HepG2 (cell line): ENCODE data around the gene GTF2H2.
"Not testable (repeated sequence)": the region's sequence is repeated elsewhere in the genome, so short reads cannot be mapped to it uniquely, and the experiment has no call there.

Experiments used
- BRD4 ChIP-seq: sonication (generic); formaldehyde crosslinking; IDR thresholded peaks from 2 replicates; pipeline ENCODE4 v1.4.0; 2020; ENCODE audit warnings: missing genetic modification reagents
- CTCF ChIP-seq: sonication (generic); formaldehyde crosslinking; IDR thresholded peaks from 2 replicates; pipeline ENCODE4 v1.5.0; 2020; ENCODE audit warnings: mild to moderate bottlenecking, missing genetic modification reagents, moderate library complexity
- GRHL1 ChIP-seq: sonication (generic); formaldehyde crosslinking; conservative IDR thresholded peaks from 2 replicates; pipeline ENCODE4 v1.8.0; 2022; ENCODE audit warnings: missing genetic modification reagents
- NR1H2 ChIP-seq: sonication (generic); formaldehyde crosslinking; IDR thresholded peaks from 2 replicates; pipeline ENCODE4 v1.8.1; 2022; ENCODE audit warnings: low read depth, missing genetic modification reagents, borderline replicate concordance
- POLR2AphosphoS5 ChIP-seq: IDR thresholded peaks from 2 replicates; pipeline ENCODE4 v1.6.1; 2012; ENCODE audit warnings: low read depth, low read length
- REST ChIP-seq, 2 experiments: IDR thresholded peaks; 2 replicates each; pipeline ENCODE4 v1.6.1; 2011 to 2012; ENCODE audit warnings: low read length in 2 of 2, borderline replicate concordance in 1 of 2, low read depth in 1 of 2, mild to moderate bottlenecking in 1 of 2, moderate library complexity in 1 of 2
- SIX1 ChIP-seq: sonication (generic); formaldehyde crosslinking; IDR thresholded peaks from 2 replicates; pipeline ENCODE4 v1.4.0; 2020; ENCODE audit warnings: missing genetic modification reagents, borderline replicate concordance
- SMAD1 ChIP-seq: sonication (generic); formaldehyde crosslinking; IDR thresholded peaks from 2 replicates; pipeline ENCODE4 v1.4.0; 2020; ENCODE audit warnings: missing genetic modification reagents, low read depth, mild to moderate bottlenecking, borderline replicate concordance
- ZBTB33 ChIP-seq: sonication (generic); formaldehyde crosslinking; IDR thresholded peaks from 2 replicates; pipeline ENCODE4 v1.4.0; 2020; ENCODE audit warnings: missing genetic modification reagents
- ZNF274 ChIP-seq: sonication (generic); formaldehyde crosslinking; IDR thresholded peaks from 2 replicates; pipeline ENCODE4 v1.5.1; 2020; ENCODE audit warnings: mild to moderate bottlenecking, missing genetic modification reagents
- ZNF891 ChIP-seq: sonication (generic); formaldehyde crosslinking; IDR thresholded peaks from 2 replicates; pipeline ENCODE4 v1.5.0; 2020; ENCODE audit warnings: mild to moderate bottlenecking, missing genetic modification reagents

- TF ChIP-seq ZNF891 (CRISPR knock-in tag); NR1H2 (CRISPR knock-in tag); REST (IDR thresholded peaks at IDR 0.05; ENCODE audit: borderline replicate concordance in 1 of 2, low read depth in 1 of 2, low read length in 2 of 2); ZNF274 (CRISPR knock-in tag); GRHL1 (CRISPR knock-in tag); CTCF (CRISPR knock-in tag); SMAD1; ZBTB33 (CRISPR knock-in tag); POLR2AphosphoS5; BRD4 (CRISPR knock-in tag); SIX1: not testable (repeated sequence)
These were observed 36.3 kb downstream of the GTF2H2 start for GRCh38 chr5:71031046-71031776.
